Memory B cell (primary cell): ENCODE results near the gene SBNO1.

Experiments
- ATAC-seq: fragments of 150-1000 bp; cut with Tn5 transposase; 2 replicates; pipeline ENCODE4 v1.10.0; 2021; ENCODE audit warnings: low read depth, mild to moderate bottlenecking, moderate library complexity
- DNase-seq, 2 donors: peaks; one replicate each; pipeline ENCODE4 v3.0.0; 2022; ENCODE audit warnings: low spot score in 2 of 2
- H3K27ac Mint-ChIP-seq: one replicate; pipeline ENCODE4 v1.8.0; 2022; ENCODE audit warnings: mild to moderate bottlenecking, moderate library complexity, mixed read lengths
- H3K27me3 Mint-ChIP-seq: one replicate; pipeline ENCODE4 v1.8.0; 2022; ENCODE audit warnings: mixed read lengths
- H3K36me3 Mint-ChIP-seq: one replicate; pipeline ENCODE4 v1.8.0; 2022; ENCODE audit warnings: mild to moderate bottlenecking, mixed read lengths
- H3K4me1 Mint-ChIP-seq: one replicate; pipeline ENCODE4 v1.8.0; 2022; ENCODE audit warnings: mixed read lengths
- H3K4me3 Mint-ChIP-seq: one replicate; pipeline ENCODE4 v1.8.0; 2022; ENCODE audit warnings: mild to moderate bottlenecking, moderate library complexity, mixed read lengths
- H3K9me3 Mint-ChIP-seq: one replicate; pipeline ENCODE4 v1.8.0; 2022; ENCODE audit warnings: mixed read lengths

The SBNO1 gene

GRCh38 chr12:123284669-123285068 is 80.0 kb downstream of the SBNO1 start:
- Mint-ChIP-seq H3K4me1 (no peaks in the 10 kb centered on the region), H3K4me3 (no peak overlapping the region), H3K36me3 (peaks cover 3% of the 10 kb centered on the region), H3K9me3 (no peaks in the 10 kb centered on the region), H3K27me3 (no peaks in the 10 kb centered on the region), H3K27ac (no peak overlapping the region)
- ATAC-seq, result no peak
- DNase-seq, result no peak

- DNase-seq, result no peak
- no peaks in the 10 kb centered on the region for H3K36me3 Mint-ChIP-seq
- H3K4me3 Mint-ChIP-seq, result no peak overlapping the region
- H3K27me3 Mint-ChIP-seq, result no peaks in the 10 kb centered on the region
- no peak for ATAC-seq
- H3K4me1 Mint-ChIP-seq, result no peaks in the 10 kb centered on the region
- H3K27ac Mint-ChIP-seq, result no peak overlapping the region
- no peaks in the 10 kb centered on the region for H3K9me3 Mint-ChIP-seq
Measured at GRCh38 chr12:123283461-123283860, 81.2 kb downstream of the SBNO1 start.

DNA sequence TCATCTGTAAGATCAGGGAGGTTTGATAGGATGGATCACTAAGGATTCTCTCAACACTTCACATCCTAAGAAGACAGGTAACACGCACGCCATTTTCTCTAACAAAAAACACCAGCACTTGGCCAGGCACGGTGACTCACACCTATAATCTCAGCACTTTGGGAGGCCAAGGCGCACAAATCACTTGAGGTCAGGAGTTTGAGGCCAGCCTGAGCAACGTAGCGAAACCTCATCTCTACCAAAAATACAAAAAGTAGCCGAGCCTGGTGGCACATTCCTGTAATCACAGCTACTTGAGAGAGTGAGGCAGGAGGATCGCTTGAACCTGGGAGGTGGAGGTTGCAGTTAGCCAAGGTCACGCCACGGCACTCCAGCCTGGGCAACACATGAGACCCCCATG is 82.5 kb downstream of the SBNO1 start:
- H3K4me1 Mint-ChIP-seq, result peaks cover 4% of the 10 kb centered on the region
- ATAC-seq (no peak), DNase-seq (no peak)
- H3K27me3 Mint-ChIP-seq, result no peaks in the 10 kb centered on the region
- H3K27ac Mint-ChIP-seq, result no peak overlapping the region
- H3K36me3 Mint-ChIP-seq, result no peaks in the 10 kb centered on the region
- H3K9me3 Mint-ChIP-seq, result no peaks in the 10 kb centered on the region
- no peak overlapping the region for H3K4me3 Mint-ChIP-seq

GRCh38 chr12:123280971-123281370 is 83.7 kb downstream of the SBNO1 start:
- H3K27ac Mint-ChIP-seq, result no peak overlapping the region
- no peaks in the 10 kb centered on the region for H3K27me3 Mint-ChIP-seq
- no peaks in the 10 kb centered on the region for H3K9me3 Mint-ChIP-seq
- H3K4me1 Mint-ChIP-seq, result peaks cover 4% of the 10 kb centered on the region
- no peaks in the 10 kb centered on the region for H3K36me3 Mint-ChIP-seq
- no peak for DNase-seq
- no peak for ATAC-seq
- H3K4me3 Mint-ChIP-seq, result no peak overlapping the region

DNA sequence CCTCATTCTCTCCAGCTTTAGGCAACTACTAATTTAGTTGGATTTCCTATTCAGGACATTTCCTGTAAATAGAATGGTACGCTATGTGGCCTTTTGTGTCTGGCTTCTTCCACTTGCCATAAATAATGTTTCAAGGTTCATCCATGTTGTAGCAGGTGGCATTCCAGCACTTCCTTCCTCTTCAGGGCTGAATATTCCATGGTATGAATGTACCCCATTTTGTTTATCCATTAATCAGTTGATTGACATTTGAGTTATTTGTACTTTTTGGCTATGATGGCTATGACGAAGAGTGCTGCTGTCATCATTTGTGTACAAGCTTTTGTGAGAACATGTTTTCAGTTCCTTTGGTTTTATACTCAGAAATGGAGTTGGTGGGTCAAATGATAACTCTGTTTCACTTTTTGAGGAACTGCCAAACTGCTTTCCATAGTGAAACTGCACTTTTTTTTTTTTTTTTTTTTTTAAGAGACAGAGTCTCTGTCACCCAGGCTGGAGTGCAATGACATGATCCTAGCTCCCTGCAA is 86.5 kb downstream of the SBNO1 start:
- DNase-seq (no peak), ATAC-seq (peak; percentile 97)
- Mint-ChIP-seq H3K36me3 (no peaks in the 10 kb centered on the region), H3K4me3 (peak overlapping the region; percentile 21), H3K4me1 (peaks cover 4% of the 10 kb centered on the region), H3K27me3 (no peaks in the 10 kb centered on the region), H3K9me3 (no peaks in the 10 kb centered on the region), H3K27ac (peak overlapping the region; percentile 97)

GRCh38 chr12:123273166-123273565 is 91.5 kb downstream of the SBNO1 start:
- Mint-ChIP-seq H3K27me3 (no peaks in the 10 kb centered on the region), H3K4me3 (no peak overlapping the region), H3K36me3 (no peaks in the 10 kb centered on the region), H3K27ac (no peak overlapping the region), H3K4me1 (peaks cover 19% of the 10 kb centered on the region), H3K9me3 (no peaks in the 10 kb centered on the region)
- DNase-seq, result no peak
- ATAC-seq, result no peak

- peaks cover 17% of the 10 kb centered on the region for H3K4me1 Mint-ChIP-seq
- H3K4me3 Mint-ChIP-seq, result no peak overlapping the region
- H3K27me3 Mint-ChIP-seq, result no peaks in the 10 kb centered on the region
- no peaks in the 10 kb centered on the region for H3K9me3 Mint-ChIP-seq
- no peaks in the 10 kb centered on the region for H3K36me3 Mint-ChIP-seq
- DNase-seq, result peak; percentile 70 to 77
- no peak overlapping the region for H3K27ac Mint-ChIP-seq
- ATAC-seq, result peak; percentile 79
Measured at GRCh38 chr12:123271001-123271668, 93.5 kb downstream of the SBNO1 start.

DNA sequence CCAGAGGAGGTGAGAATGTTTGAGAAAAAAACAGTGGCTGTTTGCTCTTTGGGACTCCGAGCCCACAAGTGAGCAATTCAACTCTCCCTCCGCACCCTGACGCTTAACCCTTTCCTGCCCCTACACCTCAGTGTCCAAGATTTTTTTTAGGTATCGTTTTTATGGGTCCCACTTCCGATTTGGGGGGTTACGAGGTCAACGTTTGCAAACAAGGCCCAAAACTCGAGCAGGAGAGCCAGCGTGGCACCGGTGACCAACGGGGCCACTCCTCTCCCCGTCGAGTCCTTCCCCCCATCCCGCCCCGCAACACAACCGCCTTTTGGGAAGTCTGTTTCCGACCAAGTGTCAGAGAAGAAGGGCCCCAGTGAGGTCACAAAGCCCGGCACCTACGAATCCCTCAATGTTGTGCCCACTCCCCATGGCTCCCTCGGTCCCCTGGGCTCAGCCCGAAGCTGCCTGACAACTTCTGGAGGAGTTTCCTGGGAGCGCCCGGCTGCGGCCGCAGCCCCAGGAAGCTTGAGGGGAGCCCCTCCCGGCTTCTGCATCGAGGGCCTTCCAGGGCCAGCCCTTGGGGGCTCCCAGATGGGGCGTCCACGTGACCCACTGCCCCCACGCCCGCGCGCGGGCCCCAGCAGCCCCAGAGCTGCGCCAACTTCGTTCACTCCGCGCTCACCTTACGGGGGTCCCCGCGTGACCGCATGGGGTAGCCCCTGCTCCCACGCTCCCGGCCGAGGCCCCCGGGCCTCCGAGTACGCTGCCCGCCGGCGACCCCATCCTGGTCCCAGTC is 94.2 kb downstream of the SBNO1 start:
- Mint-ChIP-seq H3K27ac (peak overlapping the region; percentile 14), H3K36me3 (no peaks in the 10 kb centered on the region), H3K4me1 (peaks cover 17% of the 10 kb centered on the region), H3K4me3 (peak overlapping the region; percentile 86), H3K27me3 (no peaks in the 10 kb centered on the region), H3K9me3 (no peaks in the 10 kb centered on the region)
- ATAC-seq, result no peak
- no peak for DNase-seq

GRCh38 chr12:123269896-123270213 is 94.8 kb downstream of the SBNO1 start:
- Mint-ChIP-seq H3K9me3 (no peaks in the 10 kb centered on the region), H3K36me3 (no peaks in the 10 kb centered on the region), H3K4me1 (peaks cover 17% of the 10 kb centered on the region), H3K4me3 (peak overlapping the region; percentile 86), H3K27me3 (no peaks in the 10 kb centered on the region), H3K27ac (peak overlapping the region; percentile 14)
- DNase-seq, result no peak
- peak; percentile 13 for ATAC-seq

DNA sequence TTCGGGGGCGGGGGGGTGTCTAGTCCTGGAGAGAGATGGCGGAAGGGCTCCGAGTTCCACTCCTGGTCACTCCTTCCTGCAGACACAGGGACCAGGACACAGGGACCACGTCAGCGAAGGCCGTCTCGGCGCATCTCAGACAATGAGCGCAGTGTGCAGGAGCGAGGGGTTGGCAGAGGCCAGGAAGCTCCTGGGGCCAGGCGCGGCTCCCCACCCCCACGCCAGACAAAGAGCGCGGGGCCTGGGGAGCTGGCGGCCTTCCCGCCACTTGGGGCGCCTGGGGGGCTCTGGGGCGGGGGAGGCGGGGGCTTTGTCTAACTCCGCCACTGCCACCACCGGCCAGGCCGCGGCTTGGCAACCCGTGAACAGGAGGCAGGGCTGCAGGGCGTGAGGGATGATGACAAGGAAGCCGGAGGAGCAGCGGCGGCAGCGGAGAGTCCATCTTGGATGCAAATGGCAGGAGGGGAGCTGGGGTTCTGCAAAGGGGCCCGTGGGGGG is 95.2 kb downstream of the SBNO1 start:
- no peaks in the 10 kb centered on the region for H3K27me3 Mint-ChIP-seq
- no peak overlapping the region for H3K27ac Mint-ChIP-seq
- ATAC-seq, result peak; percentile 49
- no peaks in the 10 kb centered on the region for H3K36me3 Mint-ChIP-seq
- peak overlapping the region; percentile 86 for H3K4me3 Mint-ChIP-seq
- peaks cover 17% of the 10 kb centered on the region for H3K4me1 Mint-ChIP-seq
- peak; percentile 47 for DNase-seq
- no peaks in the 10 kb centered on the region for H3K9me3 Mint-ChIP-seq

DNA sequence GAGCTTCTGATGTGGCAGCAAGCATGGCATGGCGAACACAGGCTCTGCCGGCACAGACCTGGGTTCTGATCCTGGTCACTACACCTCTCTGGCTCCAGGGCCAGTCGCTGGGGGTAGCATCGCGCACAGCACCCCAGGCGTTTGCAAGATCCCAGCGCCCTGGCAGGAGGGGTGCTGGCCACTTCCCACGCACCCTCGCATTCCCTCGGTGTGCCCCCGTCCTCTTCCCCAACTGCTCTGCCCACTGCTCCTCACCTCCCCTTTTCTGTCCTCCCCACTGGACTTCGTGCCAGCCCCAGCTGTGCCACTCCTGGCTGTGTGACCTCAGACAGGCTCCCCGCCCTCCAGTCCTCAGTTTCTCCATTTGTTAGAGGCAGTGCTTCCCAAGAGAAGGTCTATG is 95.8 kb downstream of the SBNO1 start:
- no peak for DNase-seq
- Mint-ChIP-seq H3K27ac (no peak overlapping the region), H3K4me1 (peaks cover 17% of the 10 kb centered on the region)

GRCh38 chr12:123267991-123268843 is 96.4 kb downstream of the SBNO1 start:
- H3K36me3 Mint-ChIP-seq, result no peaks in the 10 kb centered on the region
- ATAC-seq (no peak), DNase-seq (no peak)
- H3K4me3 Mint-ChIP-seq, result peak overlapping the region; percentile 51
- H3K4me1 Mint-ChIP-seq, result peaks cover 17% of the 10 kb centered on the region
- no peak overlapping the region for H3K27ac Mint-ChIP-seq
- H3K27me3 Mint-ChIP-seq, result no peaks in the 10 kb centered on the region
- no peaks in the 10 kb centered on the region for H3K9me3 Mint-ChIP-seq

More for the DNA sequence above, 95.8 kb downstream of the SBNO1 start:
- ATAC-seq, result no peak
- H3K9me3 Mint-ChIP-seq, result no peaks in the 10 kb centered on the region
- no peaks in the 10 kb centered on the region for H3K36me3 Mint-ChIP-seq
- H3K4me3 Mint-ChIP-seq, result peak overlapping the region; percentile 62
- H3K27me3 Mint-ChIP-seq, result no peaks in the 10 kb centered on the region

- Mint-ChIP-seq H3K4me1 (peaks cover 17% of the 10 kb centered on the region), H3K4me3 (no peak overlapping the region), H3K27me3 (no peaks in the 10 kb centered on the region), H3K27ac (no peak overlapping the region), H3K9me3 (no peaks in the 10 kb centered on the region), H3K36me3 (no peaks in the 10 kb centered on the region)
- no peak for ATAC-seq
- no peak for DNase-seq
Measured at GRCh38 chr12:123267335-123267920, 97.2 kb downstream of the SBNO1 start.
